ENCODE data around the gene DOCK4.

The DOCK4 gene

GRCh38 chr7:112156412-112156811, 49.8 kb downstream of the DOCK4 start:
- DNase-seq: no peak

- no peak for DNase-seq
Observed at GRCh38 chr7:112154690-112155089, 51.5 kb downstream of the DOCK4 start.

DNA sequence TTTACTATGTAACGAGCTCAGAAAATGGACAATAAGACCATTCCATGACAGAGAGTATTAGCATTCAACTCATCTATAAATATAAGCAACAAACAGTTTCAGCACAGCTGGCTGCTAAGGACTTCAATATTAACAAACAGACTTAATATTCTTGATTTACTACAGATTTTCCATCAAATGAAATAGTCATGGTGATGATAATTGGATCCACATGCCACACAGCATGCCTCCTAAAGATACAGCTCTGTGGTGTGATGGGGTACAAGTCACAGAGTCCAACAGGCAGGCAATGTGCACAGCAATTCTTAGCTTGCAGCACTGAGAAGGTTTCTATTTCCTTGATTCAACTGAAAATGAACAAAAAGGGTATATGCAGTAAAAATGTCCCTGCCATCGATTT, 54.0 kb downstream of the DOCK4 start:
- no peak for DNase-seq

DNA sequence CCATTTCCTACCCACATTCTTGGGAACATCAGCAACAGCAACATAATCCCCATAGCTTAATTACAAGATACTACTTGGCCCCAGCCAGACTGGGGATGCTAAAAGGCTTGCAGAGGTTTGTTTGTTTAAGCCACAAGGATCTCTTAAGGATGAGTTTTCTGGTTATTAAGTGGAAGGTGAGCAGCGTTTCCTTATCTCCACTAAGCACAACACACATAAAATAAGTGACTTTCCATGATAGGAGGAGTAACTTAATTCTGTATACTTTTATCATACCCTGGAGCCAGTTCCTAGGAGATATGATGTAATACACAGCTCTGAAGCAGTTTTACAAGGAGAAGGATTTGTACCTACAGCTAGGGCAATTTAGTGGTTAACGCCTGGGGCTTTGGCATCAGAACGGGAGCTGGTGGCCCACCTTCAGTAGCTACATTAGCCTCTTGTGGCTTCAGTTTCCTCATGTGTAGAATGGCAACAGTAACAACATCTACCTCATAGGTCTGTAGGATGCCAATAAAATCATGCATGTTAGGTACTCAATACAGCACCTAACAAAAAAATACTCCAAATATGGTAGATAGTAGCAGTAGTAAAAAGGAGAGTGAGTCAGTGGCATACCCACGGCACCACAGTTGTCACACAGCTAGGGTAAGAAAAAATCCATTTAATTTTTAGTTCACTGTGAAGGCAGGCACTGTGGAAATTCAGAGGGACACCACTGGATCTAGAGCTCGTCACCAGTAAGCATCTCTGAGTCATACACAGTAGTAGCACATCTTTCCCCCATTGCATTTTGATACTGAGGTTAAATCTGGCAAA, 55.2 kb downstream of the DOCK4 start:
- no peak for DNase-seq

GRCh38 chr7:112149734-112150133, 56.5 kb downstream of the DOCK4 start:
- DNase-seq: no peak

DNA sequence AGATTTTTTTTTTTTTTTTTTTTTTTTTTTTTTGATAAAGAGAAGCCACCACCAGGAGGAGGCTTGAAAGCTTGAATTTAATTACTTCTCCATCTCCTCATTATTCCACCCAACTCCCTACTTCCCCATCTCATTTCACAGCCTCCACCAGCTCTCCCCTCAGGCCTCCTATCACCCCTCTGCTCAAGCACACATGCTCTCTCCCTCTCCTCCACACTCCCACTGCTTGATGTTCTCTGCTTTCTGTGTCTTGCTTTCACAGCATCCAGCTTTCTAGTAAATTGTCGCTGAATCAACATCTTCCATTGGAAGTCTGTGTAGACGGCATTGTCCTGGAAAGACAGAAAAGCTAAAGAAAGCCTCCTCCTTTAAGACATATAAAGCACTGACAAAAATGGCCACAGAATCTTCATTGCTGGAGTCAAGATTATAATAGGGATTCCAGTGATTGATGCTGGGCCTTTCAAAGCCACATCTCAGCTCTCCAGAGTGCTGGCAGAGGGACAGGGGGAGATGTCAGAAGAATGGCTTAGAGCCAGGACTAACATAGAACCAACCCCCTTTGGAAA, 58.3 kb downstream of the DOCK4 start:
- DNase-seq: no peak

DNA sequence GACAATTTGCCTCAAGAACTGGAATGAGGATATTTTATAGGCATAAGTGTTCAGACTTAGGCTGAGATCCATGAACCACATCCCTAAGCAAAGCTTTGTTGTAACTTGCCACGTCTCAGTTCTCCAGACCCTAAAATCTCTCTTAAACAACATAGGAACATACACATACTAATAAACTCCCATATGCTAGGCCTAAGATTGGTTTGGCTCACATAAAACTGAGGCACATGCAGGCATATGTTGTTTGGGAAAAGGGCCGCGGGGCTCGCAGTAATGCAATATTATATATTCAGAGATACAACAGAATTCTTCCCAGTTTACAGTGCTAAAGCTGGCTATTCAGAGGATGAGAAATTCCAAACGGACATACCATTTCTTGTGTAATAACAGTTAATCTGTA, 61.0 kb downstream of the DOCK4 start:
- DNase-seq: no peak

- DNase-seq: no peak
Observed at GRCh38 chr7:112144284-112145059, 61.7 kb downstream of the DOCK4 start.

GRCh38 chr7:112143582-112143981, 62.6 kb downstream of the DOCK4 start:
- DNase-seq: no peak

DNA sequence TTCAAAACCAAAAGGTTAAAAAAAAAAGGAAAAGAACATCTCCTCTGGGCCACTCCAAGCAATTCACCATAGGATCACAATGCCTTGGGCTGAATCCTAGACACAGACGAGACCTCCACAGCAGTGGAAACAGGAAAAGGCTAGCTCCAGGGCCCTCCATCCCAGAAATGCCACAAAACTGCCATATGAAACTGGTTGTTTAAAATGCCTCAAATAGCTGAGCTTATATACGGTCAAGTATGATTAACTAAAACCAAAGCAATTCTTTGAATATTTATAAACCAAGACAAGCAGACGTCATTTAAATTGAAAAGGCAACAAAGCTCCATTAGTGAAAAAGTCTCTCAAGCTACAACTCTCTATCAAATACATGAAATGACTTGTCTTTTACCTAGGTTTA, 63.1 kb downstream of the DOCK4 start:
- no peak for DNase-seq

DNA sequence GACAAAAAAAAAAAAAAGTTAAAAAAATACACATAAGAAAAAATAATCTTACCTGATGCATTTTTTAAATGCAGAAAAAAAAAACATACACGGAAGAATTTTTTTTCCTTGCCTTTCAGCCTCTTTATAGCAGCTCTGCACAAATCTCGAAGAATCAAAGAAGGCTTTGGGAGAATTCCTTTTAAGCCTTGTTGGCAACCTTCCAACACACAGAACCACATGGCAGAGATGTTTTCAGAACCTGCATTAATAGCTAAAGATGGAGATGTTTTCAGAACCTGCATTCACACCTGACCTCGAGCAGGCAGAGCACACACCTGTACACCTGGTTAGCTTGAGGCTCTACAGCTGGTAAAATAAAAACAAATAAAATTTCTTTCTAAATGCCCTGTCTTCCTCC, 65.6 kb downstream of the DOCK4 start:
- no peak for DNase-seq

GRCh38 chr7:112138938-112139337, 67.3 kb downstream of the DOCK4 start:
- DNase-seq: no peak

DNA sequence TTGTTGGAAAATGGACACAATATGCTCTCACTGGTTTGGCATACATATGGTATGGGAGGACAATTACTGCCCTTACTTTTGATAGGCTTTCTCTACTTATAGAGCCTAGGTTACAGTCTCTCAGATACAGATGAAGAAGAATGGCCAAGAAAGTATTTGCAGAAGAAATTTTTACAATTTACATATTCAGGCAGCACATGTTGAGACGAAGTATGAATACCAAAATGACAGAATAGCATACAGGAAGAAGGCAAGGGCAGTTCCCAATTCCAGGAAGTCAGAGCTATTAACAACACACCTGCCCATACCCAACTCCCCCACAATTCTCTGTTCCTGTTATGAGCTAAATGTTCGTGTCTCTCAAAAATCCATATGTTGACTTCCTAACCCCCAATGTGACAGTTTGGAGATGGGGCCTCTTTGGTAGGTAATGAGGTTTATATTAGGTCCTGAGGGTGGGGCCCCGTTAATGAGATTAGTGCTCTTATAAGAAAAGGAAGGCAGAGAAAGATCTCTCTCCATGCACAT, 67.8 kb downstream of the DOCK4 start:
- DNase-seq: no peak

GRCh38 chr7:112137141-112138101, 68.8 kb downstream of the DOCK4 start:
- DNase-seq: no peak

DNA sequence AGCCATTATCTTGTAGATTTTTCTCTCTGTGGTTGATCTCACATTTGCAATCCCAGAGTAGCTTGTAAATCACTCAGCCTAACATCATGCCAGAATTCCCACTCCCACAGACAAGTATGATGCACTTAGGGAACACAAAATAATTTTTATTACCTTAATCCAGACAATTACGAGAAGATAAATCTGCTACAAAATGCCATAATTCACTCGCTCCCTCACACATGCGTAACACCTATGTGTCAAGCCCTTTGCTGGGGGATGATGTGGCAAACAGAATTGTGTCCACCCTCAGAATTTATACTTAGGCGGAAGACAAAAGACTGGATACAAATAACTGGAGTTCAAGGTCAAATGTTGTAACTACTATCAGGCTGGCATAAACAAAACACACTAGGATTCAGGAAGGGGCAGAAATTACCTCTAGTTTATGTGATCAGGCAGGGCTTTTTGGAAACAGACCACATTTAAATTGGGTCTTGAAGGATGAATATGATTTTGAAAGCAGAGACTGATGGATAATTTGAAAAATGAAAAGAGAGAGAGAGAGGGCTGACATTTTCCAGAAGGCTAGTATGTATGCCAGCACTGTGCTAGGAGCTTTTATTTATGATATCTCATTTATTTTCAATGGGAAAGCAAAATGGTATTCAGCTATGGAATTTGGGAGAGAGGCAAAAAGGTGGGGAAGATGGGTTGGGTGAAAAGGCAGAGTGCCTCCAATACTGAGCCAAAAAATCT, 69.8 kb downstream of the DOCK4 start:
- DNase-seq: no peak

DNA sequence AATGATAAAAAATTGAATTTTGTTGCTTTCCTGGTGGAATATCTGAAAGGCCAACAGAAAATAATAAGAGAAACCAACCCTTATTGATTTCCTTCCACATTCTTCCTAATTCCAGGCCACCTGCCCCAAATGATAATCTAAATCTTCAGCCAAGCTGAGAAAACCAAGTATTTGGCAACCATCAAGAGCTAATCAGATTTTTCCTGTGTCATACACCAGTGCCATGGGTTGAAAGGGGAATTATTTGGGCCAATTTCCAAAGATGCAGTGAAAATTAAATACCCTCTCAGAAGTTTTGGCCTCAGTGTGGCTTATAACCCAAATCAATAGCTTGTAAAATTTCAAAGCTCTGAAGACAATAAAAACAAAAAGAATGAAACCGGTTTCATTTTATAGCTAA, 70.4 kb downstream of the DOCK4 start:
- no peak for DNase-seq

DNA sequence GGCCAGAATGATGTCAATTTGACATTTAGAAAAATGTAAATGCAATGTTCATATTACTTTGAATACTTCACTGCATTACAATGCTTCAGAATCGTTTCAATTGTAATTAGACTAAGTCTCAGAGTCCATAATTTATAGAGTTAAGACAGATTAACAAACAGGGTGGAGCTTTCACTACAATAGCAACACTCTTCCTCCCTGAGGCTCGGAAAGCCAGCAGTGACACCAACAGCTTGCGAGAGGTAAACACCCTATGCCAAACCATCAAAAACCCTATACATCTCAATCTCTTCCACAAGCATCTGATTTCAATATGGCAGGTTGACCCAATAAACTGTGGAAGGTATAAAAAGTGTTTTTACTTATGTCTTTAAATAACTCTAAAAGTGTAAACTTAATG, 72.2 kb downstream of the DOCK4 start:
- no peak for DNase-seq

DNA sequence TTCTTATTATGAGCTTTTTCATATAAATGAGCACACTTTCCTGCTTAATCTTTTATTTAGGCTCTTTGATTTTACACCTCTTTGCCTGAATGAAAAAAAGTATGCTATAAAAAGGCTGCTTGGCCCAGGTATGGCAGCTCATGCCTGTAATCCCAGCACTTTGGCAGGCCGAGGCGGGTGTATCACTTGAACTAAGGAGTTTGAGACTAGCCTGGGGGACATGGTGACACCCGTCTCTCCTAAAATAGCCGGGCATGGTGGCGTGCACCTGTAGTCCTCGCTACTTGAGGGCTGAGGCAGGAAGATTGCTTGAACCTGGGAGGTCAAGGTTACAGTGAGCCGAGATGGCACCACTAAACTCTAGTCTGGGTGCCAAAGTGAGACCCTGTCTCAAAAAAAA, 72.9 kb downstream of the DOCK4 start:
- DNase-seq: no peak

- no peak for DNase-seq
Observed at GRCh38 chr7:112132051-112132694, 74.0 kb downstream of the DOCK4 start.

- no peak for DNase-seq
Observed at GRCh38 chr7:112130729-112131410, 75.3 kb downstream of the DOCK4 start.
